Measurements from ENCODE around the gene GPR62.

DNA sequence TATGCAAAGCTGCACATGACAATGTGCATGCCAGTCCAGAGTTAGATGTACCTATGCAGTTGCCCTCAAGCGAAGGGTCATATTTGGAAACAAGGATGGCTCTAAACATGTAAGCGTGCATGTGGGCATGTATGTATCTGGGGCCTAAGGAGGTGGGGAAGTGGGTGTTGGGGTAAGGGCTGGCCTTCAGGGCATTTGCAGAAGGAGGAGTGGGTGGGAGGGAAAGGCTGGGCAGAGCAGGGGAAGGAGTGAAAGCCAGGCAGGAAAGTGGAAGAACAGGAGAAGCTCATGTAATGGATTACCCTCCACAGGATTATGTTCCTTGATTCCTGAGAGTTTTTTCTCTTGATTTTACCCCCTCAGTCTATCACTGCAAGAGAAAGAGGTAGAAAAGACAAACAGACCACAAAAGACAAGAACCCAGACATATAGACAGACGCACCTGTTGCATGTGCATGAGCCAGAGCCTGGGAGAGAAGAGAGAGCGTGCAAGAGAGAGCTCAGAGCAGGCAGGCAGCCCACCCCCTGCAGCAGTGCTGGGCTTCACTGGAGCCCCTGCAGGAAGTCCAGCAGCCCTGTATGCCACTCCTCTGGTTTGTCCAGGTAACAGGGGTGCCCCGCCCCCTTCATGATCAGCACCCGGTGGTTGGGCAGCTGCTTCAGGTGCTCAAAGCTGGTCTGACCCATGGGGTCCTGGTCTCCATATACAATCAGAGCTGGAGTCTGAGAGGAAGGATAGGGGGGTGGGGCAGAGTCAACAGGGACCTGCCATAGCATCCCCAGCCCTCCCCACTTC lies 13.9 kb downstream of the GPR62 start:
- TF ChIP-seq, protein P1, sequence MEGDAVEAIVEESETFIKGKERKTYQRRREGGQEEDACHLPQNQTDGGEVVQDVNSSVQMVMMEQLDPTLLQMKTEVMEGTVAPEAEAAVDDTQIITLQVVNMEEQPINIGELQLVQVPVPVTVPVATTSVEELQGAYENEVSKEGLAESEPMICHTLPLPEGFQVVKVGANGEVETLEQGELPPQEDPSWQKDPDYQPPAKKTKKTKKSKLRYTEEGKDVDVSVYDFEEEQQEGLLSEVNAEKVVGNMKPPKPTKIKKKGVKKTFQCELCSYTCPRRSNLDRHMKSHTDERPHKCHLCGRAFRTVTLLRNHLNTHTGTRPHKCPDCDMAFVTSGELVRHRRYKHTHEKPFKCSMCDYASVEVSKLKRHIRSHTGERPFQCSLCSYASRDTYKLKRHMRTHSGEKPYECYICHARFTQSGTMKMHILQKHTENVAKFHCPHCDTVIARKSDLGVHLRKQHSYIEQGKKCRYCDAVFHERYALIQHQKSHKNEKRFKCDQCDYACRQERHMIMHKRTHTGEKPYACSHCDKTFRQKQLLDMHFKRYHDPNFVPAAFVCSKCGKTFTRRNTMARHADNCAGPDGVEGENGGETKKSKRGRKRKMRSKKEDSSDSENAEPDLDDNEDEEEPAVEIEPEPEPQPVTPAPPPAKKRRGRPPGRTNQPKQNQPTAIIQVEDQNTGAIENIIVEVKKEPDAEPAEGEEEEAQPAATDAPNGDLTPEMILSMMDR (IDR thresholded peaks at IDR 0.05; ENCODE audit: borderline replicate concordance, extremely low read depth, low read length, poor library complexity, severe bottlenecking) = no peak
- TF ChIP-seq EZH2 (IDR thresholded peaks at IDR 0.05; ENCODE audit: borderline replicate concordance, low read depth, low read length, severe bottlenecking) = no peak

Measured in DND-41 (cell line).